ENCODE results near the gene ZNF43.
"Not testable (repeated sequence)": the region's sequence is repeated elsewhere in the genome, so short reads cannot be mapped to it uniquely, and the experiment has no call there.

The ZNF43 gene

DNA sequence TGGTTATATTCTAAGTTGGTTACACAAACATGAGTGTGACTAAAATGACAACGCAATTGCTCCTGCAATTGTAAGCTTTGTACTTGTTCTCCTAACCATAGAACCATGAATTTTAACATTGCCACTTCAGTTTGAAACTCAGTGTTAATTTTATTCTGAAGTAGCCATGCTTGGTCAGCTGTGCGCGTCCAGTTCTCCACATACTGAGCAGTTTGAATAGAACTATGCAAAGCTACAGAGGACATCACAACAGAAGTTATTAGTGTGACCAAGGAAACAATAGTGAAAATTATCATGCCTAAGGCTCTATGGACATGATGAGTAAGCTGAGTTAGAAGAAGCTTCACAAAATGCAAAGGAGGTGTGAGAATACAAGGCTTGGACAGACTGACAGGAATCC is 49.0 kb downstream of the ZNF43 start:
- DNase-seq (ENCODE audit: insufficient read length) (no peak), FAIRE-seq (no peak)
- TF ChIP-seq TAF1 (IDR thresholded peaks at IDR 0.05; ENCODE audit: borderline replicate concordance, low read depth, low read length): no peak
- no peak for TF ChIP-seq POLR2AphosphoS5 (IDR thresholded peaks at IDR 0.05; ENCODE audit: low read depth, low read length)
- TF ChIP-seq POLR2A (IDR thresholded peaks at IDR 0.05; ENCODE audit: low read depth, low read length): no peak

- DNase-seq (ENCODE audit: insufficient read length); FAIRE-seq: not testable (repeated sequence)
Observed at GRCh38 chr19:21775792-21776191, 60.2 kb downstream of the ZNF43 start.

- DNase-seq (ENCODE audit: insufficient read length) (peak; percentile 40), FAIRE-seq (peak; percentile 91)
Observed at GRCh38 chr19:21767065-21767800, 68.7 kb downstream of the ZNF43 start, which contains the start of gene ZNF100. Gene ZNF100, minus strand, starts transcription at chr19:21767579. Its CDS starts 150 bp downstream, at chr19:21767429.

DNA sequence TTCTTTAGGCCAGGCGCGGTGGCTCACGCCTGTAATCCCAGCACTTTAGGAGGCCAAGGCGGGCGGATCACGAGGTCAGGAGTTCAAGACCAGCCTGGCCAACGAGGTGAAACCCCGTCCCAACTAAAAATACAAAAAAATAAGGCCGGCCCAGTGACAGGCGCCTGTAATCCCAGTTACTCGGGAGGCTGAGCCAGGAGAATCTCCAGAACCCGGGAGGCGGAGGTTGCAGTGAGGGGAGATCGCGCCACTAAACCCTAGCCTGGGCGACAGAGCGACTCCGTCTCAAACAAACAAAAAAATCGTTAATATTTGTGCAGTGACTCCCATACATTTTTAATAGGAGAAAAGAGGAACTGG is 69.3 kb downstream of the ZNF43 start:
- not testable (repeated sequence) for FAIRE-seq

More at GRCh38 chr19:21767065-21767800, 68.7 kb downstream of the ZNF43 start, which contains the start of gene ZNF100:
- TF ChIP-seq TAF1 (IDR thresholded peaks at IDR 0.05; ENCODE audit: borderline replicate concordance, low read depth, low read length) (peak; percentile 90), POLR2AphosphoS5 (IDR thresholded peaks at IDR 0.05; ENCODE audit: low read depth, low read length) (peak; percentile 91), POLR2A (IDR thresholded peaks at IDR 0.05; ENCODE audit: low read depth, low read length) (peak; percentile 95)

DNA sequence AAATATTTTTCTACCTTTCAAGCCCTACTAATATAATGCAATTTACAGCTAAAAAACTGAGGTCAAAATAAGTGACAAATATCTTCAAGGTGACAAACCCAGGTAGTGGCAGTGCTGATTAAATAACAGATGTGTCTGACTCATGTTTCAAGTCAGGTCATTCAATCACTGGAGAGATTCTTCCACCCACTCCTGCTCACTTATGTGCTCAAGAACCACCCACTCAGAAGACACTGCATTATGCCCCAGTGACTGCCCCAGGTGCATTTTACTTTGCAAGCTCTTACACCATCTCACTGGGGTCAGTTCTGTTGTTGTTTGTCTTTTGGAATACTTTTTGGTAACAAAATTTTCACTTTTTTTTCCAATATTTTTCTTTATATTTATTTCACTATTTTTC is 70.8 kb downstream of the ZNF43 start:
- FAIRE-seq: no peak
- DNase-seq (ENCODE audit: insufficient read length): no peak
- TF ChIP-seq POLR2A (IDR thresholded peaks at IDR 0.05; ENCODE audit: low read depth, low read length): no peak
- no peak for TF ChIP-seq POLR2AphosphoS5 (IDR thresholded peaks at IDR 0.05; ENCODE audit: low read depth, low read length)
- no peak for TF ChIP-seq TAF1 (IDR thresholded peaks at IDR 0.05; ENCODE audit: borderline replicate concordance, low read depth, low read length)

More for the DNA sequence above, 69.3 kb downstream of the ZNF43 start:
- DNase-seq (ENCODE audit: insufficient read length): not testable (repeated sequence)

DNA sequence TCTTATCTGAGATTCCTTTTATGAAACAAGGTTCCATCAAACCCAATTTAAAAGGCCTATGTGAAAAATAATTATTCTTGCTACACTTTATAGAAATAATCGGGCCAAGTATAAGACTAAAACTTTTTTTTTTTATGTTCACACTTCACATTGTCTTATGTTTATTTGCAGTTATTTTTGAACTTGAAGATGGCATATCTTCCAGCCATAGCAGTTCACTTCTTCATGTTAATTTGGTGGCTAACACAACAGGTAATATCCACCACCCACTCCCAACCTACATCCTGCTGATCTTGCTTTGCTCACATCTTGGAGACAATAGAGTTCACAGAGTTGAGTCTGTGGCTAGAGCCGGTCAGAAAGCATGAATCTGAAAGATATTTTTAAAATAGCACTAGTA is 74.4 kb downstream of the ZNF43 start:
- not testable (repeated sequence) for DNase-seq (ENCODE audit: insufficient read length)
- peak; percentile 17 for FAIRE-seq

GRCh38 chr19:21758296-21758695 is 77.7 kb downstream of the ZNF43 start:
- no peak for DNase-seq (ENCODE audit: insufficient read length)
- TF ChIP-seq TAF1 (IDR thresholded peaks at IDR 0.05; ENCODE audit: borderline replicate concordance, low read depth, low read length) (no peak), POLR2AphosphoS5 (IDR thresholded peaks at IDR 0.05; ENCODE audit: low read depth, low read length) (no peak), POLR2A (IDR thresholded peaks at IDR 0.05; ENCODE audit: low read depth, low read length) (no peak)
- FAIRE-seq: no peak

DNA sequence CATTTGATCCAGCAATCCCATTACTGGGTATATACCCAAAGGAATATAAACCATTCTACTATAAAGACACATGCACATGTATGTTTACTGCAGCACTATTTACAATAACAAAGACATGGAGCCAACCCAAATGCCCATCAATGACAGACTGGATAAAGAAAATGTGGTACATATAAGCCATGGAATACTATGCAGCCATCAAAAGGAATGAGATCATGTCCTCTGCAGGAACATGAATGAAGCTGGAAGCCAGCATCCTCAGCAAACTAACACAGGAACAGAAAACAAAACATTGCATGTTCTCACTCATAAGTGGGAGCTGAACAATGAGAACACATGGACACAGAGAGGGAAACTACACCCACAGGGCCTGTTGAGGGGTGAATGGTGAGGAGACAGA is 80.4 kb downstream of the ZNF43 start:
- FAIRE-seq; DNase-seq (ENCODE audit: insufficient read length): not testable (repeated sequence)
